NT2/D1 (cell line): Measurements from ENCODE around the gene OR1I1.

Experiments
- SUZ12 ChIP-seq: IDR thresholded peaks from 2 replicates; pipeline ENCODE4 v1.6.1; 2011; ENCODE audit not compliant: insufficient read length, insufficient read depth; ENCODE audit errors: extremely low read depth
- YY1 ChIP-seq: IDR thresholded peaks from 2 replicates; pipeline ENCODE4 v1.6.1; 2011; ENCODE audit not compliant: insufficient read length, insufficient read depth
- ZNF274 ChIP-seq: IDR thresholded peaks from 2 replicates; pipeline ENCODE4 v1.6.1; 2011; ENCODE audit warnings: mild to moderate bottlenecking, low read depth, low read length

GRCh38 chr19:15113245-15114152, 31.5 kb downstream of the OR1I1 start:
- no peak for TF ChIP-seq ZNF274
- TF ChIP-seq YY1, result no peak
- no peak for TF ChIP-seq SUZ12
